ENCODE data around the gene FZD8. TPM values are rescaled to one million over a fixed set of nuclear protein-coding genes. Genes with fewer than 3 reads are reported as not detected.

Gene FZD8
- polyA plus RNA-seq, 3 donors = 0.04 to 0.24 TPM; not detected in 1

DNA sequence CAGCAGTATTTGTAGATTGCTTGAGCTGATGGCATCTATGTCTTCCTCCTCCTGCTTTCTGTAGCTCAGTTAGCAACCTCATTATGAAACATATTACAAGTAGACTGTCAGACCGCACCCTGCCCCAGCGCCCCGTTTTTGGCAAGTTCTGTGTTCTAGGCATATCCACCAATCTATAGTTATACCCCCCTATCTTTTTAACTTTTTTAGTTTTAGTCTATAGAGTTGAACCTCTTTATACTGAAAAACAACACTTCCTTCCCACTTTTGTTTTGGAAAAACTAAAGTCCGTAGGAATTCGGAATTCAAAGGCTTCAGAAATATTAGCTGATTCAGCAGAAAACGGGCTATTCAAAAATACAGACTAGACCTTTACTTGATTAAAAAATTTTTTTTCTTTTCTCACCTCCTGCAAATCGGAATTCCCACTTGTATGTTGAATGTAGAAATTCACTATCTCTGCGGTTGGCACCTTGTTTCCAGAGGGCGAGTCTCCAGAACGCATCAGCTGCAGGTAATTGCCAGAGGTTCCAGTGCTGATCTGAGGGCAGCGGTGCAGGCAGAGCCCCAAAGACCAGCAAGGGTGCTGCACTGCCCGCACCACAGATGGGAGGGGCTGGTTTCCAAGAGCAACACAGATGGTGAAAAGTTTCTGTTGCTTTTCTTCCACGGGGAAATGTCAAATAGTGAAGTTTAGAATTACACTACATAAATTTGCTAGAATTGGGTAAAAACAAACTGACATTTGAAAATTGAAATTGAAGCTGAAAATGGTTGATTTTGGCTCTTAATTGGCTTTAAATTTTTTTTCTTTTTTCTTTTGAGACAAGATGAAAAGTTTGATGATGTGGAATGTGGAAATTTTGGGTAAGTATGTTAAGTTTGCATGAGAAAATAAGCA, 2.2 kb upstream of the FZD8 start:
- TF ChIP-seq, protein P1, sequence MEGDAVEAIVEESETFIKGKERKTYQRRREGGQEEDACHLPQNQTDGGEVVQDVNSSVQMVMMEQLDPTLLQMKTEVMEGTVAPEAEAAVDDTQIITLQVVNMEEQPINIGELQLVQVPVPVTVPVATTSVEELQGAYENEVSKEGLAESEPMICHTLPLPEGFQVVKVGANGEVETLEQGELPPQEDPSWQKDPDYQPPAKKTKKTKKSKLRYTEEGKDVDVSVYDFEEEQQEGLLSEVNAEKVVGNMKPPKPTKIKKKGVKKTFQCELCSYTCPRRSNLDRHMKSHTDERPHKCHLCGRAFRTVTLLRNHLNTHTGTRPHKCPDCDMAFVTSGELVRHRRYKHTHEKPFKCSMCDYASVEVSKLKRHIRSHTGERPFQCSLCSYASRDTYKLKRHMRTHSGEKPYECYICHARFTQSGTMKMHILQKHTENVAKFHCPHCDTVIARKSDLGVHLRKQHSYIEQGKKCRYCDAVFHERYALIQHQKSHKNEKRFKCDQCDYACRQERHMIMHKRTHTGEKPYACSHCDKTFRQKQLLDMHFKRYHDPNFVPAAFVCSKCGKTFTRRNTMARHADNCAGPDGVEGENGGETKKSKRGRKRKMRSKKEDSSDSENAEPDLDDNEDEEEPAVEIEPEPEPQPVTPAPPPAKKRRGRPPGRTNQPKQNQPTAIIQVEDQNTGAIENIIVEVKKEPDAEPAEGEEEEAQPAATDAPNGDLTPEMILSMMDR (IDR thresholded peaks at IDR 0.05) = no peak
- Mint-ChIP-seq H3K4me3 (peak overlapping the region; percentile 44 to 89), H3K9me3 (peaks cover 0 to 37% (median 26%) of the 10 kb centered on the region in 7 donors), H3K27me3 (ENCODE audit: low read depth in 3 of 3) (peaks cover 55 to 64% (median 57%) of the 10 kb centered on the region in 3 donors), H3K36me3 (peaks cover 0 to 6% of the 10 kb centered on the region in 2 donors), H3K4me1 (peaks cover 32% of the 10 kb centered on the region), H3K27ac (peak overlapping the region in 2 of 7 donors; percentile 17 to 50)
- no peak for DNase-seq
- intact Hi-C loops (cut with micrococcal nuclease) = no loop called here
- H3K36me3 ChIP-seq (replicated peaks in 1 of 2; ENCODE audit: control insufficient read depth in 1 of 2, insufficient read depth in 2 of 2, low read length in 2 of 2) = no peaks in the 10 kb centered on the region
- H3K79me2 ChIP-seq (ENCODE audit: insufficient read depth, low read length) = no peaks in the 10 kb centered on the region
- H2AFZ ChIP-seq (ENCODE audit: insufficient read depth, low read depth, low read length, poor library complexity, severe bottlenecking) = no peak overlapping the region
- peaks cover 42 to 55% of the 10 kb centered on the region in 2 donors for H3K27me3 ChIP-seq (ENCODE audit: control insufficient read depth in 2 of 2, insufficient read depth in 2 of 2, low read length in 2 of 2)
- no peak overlapping the region for H3K9ac ChIP-seq (ENCODE audit: insufficient read depth, low read length, poor library complexity, severe bottlenecking)
- peak overlapping the region in 2 of 3 experiments; percentile 0 to 70 for H3K4me3 ChIP-seq (replicated peaks in 1 of 3; ENCODE audit: low read depth in 2 of 3, low read length in 3 of 3)
- H3K4me1 ChIP-seq (ENCODE audit: control insufficient read depth in 1 of 2, insufficient read depth in 2 of 2, low read length in 2 of 2) = peaks cover 34 to 46% of the 10 kb centered on the region in 2 donors
- peak overlapping the region; percentile 79 for H3K4me2 ChIP-seq (replicated peaks; ENCODE audit: extremely low read depth, low read length, poor library complexity, severe bottlenecking)
- H4K20me1 ChIP-seq (ENCODE audit: insufficient read depth, low read length) = no peaks in the 10 kb centered on the region
- peaks cover 3 to 12% of the 10 kb centered on the region in 2 donors for H3K9me3 ChIP-seq (replicated peaks in 1 of 2; ENCODE audit: control insufficient read depth in 1 of 2, insufficient read depth in 1 of 2, low read length in 2 of 2)
- 47% methylated on average over 5 of the region's 13 CpGs for WGBS (ENCODE audit: insufficient coverage)
- H3K27ac ChIP-seq (ENCODE audit: low read depth in 1 of 2, low read length in 2 of 2) = no peak overlapping the region

GRCh38 chr10:35643151-35644049, 1.3 kb upstream of the FZD8 start:
- peaks cover 61 to 70% (median 64%) of the 10 kb centered on the region in 3 donors for H3K27me3 Mint-ChIP-seq (ENCODE audit: low read depth in 3 of 3)
- peaks cover 0 to 37% (median 27%) of the 10 kb centered on the region in 7 donors for H3K9me3 Mint-ChIP-seq
- TF ChIP-seq, protein P1 (IDR thresholded peaks at IDR 0.05) = no peak
- H3K9ac ChIP-seq (ENCODE audit: insufficient read depth, low read length, poor library complexity, severe bottlenecking) = no peak overlapping the region
- H3K36me3 Mint-ChIP-seq = peaks cover 0 to 6% of the 10 kb centered on the region in 2 donors
- peak overlapping the region; percentile 78 for H2AFZ ChIP-seq (ENCODE audit: insufficient read depth, low read depth, low read length, poor library complexity, severe bottlenecking)
- H3K4me3 Mint-ChIP-seq = peak overlapping the region; percentile 74 to 89
- peaks cover 34 to 46% of the 10 kb centered on the region in 2 donors for H3K4me1 ChIP-seq (ENCODE audit: control insufficient read depth in 1 of 2, insufficient read depth in 2 of 2, low read length in 2 of 2)
- H3K36me3 ChIP-seq (replicated peaks in 1 of 2; ENCODE audit: control insufficient read depth in 1 of 2, insufficient read depth in 2 of 2, low read length in 2 of 2) = no peaks in the 10 kb centered on the region
- peak overlapping the region; percentile 0 to 70 (median 4) for H3K4me3 ChIP-seq (replicated peaks in 1 of 3; ENCODE audit: low read depth in 2 of 3, low read length in 3 of 3)
- peak overlapping the region in 2 of 7 donors; percentile 17 to 50 for H3K27ac Mint-ChIP-seq
- no peak overlapping the region for H3K27ac ChIP-seq (ENCODE audit: low read depth in 1 of 2, low read length in 2 of 2)
- no peaks in the 10 kb centered on the region for H4K20me1 ChIP-seq (ENCODE audit: insufficient read depth, low read length)
- H3K4me2 ChIP-seq (replicated peaks; ENCODE audit: extremely low read depth, low read length, poor library complexity, severe bottlenecking) = peak overlapping the region; percentile 79
- H3K9me3 ChIP-seq (replicated peaks in 1 of 2; ENCODE audit: control insufficient read depth in 1 of 2, insufficient read depth in 1 of 2, low read length in 2 of 2) = peaks cover 3 to 16% of the 10 kb centered on the region in 2 donors
- peaks cover 49 to 63% of the 10 kb centered on the region in 2 donors for H3K27me3 ChIP-seq (ENCODE audit: control insufficient read depth in 2 of 2, insufficient read depth in 2 of 2, low read length in 2 of 2)
- H3K4me1 Mint-ChIP-seq = peaks cover 32% of the 10 kb centered on the region
- peak in 1 of 3 donors; percentile 1 for DNase-seq
- 0% methylated on average over 27 of the region's 42 CpGs for WGBS (ENCODE audit: insufficient coverage)
- intact Hi-C loops (cut with micrococcal nuclease) = no loop called here
- H3K79me2 ChIP-seq (ENCODE audit: insufficient read depth, low read length) = no peaks in the 10 kb centered on the region
